HG03571 (cell line): ENCODE results near the gene KRTAP2-3.
"Not testable (repeated sequence)": the region's sequence is repeated elsewhere in the genome, so short reads cannot be mapped to it uniquely, and the experiment has no call there.

ENCODE experiments used
- ATAC-seq: cut with Tn5 transposase; IDR thresholded peaks from one replicate; pipeline ENCODE4 v1.9.1; 2021; ENCODE audit not compliant: unreplicated experiment

Gene KRTAP2-3

DNA sequence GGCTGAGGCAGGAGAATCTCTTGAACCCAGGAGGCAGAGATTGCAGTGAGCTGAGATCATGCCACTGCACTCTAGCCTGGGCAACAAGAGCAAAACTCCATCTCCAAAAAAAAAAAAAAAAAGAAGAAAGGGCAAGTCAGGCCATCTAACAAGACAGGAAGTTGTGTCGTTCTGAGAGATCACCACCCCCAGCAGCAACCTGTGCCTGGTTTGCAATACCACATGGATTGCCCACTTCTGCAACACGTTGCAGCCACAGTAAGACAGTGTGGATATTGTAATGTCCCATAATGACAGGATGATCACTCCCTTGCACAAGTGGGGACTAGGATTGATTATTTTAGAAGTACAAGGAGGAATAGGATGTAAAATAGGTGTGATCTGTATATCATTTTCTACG is 9.1 kb upstream of the KRTAP2-3 start:
- no peak for ATAC-seq

DNA sequence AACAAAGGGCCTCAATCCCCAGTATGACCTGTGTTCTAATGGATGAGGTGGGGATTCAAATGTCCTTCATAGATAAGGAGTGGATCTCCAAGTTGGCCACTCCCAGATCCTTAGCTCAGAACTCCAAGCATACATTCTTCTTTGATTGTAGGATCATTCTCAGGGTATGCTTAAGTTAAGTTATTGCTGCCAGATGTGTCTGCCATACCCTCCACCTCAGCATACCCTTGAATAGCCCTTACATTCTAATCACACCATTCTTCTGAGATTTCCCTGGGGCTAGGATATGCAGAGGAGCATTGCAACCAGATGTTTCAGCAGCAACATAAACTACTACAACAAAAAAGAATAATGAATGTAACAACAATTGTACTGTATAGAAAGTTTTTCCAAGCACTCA is 7.4 kb upstream of the KRTAP2-3 start:
- ATAC-seq, result no peak

DNA sequence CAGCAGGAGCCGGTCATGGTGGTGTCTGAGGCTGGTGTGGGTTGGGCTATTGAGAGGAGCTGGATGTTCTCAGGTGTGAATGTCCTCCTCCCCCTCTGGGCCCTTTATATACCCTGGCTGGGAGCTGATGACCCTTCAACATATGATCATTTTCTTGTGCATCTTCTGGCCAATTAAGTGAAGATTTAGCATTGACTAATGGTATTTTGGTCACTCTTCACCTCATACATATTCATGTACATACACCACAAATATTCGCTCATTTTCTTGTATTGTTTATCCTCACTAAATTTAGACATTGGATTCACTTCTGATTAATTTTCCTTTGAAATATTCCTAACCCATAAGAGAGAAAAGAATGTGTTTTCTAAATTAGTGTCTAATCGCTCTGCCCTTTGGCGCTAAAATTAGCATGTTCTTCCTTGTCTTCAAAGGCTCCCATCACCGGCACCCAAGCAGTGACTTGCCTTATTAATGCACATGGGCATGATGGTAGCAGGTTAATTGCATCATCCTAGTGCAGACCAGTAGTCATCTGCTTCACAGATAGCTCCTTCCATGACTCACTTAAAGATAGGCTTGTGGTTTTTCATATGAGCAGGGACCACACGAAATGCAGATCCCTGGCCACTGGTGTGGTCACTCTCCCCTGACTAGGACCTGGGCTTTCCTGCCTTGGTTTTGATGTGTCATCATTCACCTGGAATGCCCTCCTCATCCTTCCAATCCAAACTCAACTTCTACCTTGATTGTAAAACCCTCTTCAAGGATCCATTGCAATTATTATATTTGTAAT is 6.1 kb upstream of the KRTAP2-3 start, which contains the start of gene KRTAP2-4:
Gene KRTAP2-4 (minus strand): TSS at position 51 of the 796 bp plus-strand sequence. CDS start 34 bp downstream, at position 17.
- ATAC-seq, result no peak

DNA sequence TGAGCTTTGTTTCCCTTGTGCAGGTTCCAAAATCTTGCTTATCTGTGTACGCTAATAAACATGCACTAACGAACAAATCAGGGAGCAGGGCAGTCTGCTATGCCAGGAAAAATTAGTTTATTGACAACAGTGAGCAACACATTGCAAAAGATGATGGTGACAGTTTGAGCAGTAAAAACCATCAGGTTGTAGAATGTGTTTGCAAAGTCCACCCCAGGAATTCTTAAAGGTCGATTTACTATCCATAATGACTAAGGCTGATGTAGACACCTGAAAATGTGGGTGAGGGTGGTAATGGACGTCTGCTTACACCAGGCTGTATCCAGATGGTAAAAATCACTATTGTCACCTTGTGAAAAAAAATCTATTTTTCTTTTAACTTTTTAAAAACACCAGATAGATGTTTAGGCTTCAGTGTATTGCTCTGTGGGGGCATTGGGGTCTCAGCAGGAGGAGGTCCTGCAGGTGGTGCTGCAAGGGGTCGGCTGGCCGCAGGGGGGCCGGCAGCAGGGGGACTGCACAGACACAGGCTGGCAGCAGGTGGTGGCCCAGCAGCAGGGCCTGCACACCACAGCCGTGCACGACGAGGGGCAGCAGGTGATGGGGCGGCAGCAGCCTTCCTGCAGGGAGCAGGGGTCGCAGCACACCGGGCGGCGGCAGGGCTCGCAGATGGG is 5.2 kb upstream of the KRTAP2-3 start:
- ATAC-seq, result not testable (repeated sequence)

DNA sequence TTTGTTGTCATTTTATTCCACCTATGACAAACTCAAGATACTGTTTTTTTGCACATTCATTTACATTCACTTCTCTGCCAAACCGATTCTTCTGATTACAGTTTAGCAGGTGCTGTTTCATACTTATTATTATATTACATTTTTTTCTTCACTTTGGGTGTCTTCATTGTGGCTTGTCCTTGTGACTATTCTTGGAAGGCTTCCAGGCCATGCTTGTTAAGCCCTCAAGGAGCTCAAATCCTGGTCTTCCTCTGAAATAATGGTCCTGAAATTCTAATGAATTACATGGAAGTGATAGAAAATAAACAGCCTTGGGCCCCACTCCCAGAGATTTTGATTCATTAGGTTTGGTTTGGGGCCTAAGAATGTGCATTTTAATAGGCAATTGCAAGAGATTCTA is 4.4 kb upstream of the KRTAP2-3 start:
- no peak for ATAC-seq

DNA sequence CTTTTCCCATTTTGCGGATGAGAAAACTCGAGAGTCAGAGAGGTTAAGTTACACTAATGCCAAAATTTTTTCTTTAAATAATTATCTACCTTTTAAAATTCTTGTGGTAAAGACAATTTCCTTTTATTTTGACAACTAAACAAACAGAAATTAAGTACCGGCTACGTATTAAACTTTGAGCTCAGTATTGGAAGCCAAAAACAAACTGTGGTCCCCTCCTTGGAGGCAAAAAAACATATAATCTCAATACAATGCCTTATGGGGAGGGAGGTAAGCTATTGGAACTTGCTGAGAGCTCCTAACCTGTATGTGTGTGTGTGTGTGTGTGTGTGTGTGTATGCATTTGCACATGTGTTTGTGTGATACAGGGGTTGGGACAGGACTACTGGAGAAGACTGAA is 3.5 kb upstream of the KRTAP2-3 start:
- no peak for ATAC-seq

DNA sequence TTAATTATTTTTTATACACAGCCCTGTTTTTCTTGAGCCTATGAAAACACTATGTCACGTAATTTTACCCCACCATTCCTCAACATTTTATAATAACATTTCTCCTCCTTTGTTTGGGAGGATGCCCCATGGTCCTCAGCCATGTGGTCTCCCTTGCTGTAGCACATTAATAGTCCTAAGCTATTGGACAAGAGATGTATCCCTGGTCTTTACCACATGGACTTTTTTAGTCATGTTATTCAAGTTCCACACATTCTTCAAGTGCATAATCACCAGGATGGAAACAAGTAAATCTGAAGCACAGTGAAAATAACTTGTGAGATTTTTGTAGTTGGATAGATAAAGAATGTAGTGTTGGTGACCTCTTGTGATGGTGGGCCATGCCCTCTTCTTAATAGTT is 2.0 kb upstream of the KRTAP2-3 start:
- no peak for ATAC-seq

DNA sequence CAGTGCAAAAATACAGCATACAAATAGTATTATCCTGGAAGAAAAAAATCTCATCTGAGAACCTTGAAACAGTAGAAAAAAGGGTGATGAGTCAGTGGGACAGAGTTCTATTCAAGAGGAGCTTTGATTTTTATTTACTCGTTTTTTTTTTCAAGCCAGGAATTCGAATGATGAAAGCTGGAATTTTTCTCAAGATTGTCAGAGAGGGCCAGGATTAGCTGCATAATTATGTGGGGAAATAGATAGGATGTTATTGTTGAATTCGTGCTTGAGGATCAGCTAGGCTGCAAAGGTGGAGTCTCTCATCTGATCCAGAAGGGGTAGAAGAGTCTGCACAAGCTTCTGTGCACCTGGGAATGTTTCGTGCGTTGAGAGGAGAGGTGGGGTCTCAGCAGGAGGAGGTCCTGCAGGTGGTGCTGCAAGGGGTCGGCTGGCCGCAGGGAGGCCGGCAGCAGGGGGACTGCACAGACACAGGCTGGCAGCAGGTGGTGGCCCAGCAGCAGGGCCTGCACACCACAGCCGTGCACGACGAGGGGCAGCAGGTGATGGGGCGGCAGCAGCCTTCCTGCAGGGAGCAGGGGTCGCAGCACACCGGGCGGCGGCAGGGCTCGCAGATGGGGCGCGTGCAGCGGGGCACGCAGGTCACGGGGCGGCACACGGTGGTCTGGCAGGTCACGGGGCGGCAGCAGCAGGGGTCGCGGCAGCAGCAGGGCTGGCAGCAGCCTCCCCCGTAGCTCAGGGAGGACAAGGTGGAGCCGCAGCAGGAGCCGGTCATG is 450 bp downstream of the KRTAP2-3 start:
- ATAC-seq, result not testable (repeated sequence)

DNA sequence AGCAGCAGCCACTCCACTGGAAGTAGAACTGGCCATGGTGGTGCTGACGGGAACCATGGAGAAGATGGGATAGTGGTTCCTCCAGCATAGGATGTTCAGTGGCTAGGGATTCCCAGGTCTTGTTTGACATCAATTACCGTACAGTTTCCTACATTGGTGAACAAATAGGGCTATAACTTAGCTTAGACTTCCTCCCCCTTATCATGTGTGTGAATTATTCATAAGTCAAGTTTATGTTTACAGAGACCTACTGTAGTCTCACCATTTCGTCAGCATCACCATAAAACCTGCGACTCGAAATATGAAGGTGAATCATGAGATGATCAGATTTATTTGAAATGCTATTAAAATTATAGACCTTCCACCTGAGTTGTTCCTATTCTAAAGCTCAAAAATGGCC is 1.2 kb downstream of the KRTAP2-3 start:
- ATAC-seq, result no peak

DNA sequence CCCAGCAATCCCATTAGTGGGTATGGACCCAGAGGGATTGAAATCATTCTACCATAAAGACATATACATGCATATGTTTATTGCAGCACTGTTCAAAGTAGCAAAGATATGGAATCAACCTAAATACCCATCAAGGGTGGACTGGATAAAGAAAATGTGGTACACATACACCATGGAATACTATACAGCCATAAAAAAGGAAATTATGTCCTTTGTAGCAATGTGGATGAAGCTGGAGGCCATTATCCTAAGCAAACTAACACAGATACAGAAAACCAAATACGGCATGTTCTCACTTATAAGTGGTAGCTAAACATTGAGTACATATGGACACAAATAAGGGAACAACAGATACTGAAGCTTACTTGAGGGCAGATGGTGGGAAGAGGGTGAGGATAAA is 2.4 kb downstream of the KRTAP2-3 start:
- no peak for ATAC-seq

DNA sequence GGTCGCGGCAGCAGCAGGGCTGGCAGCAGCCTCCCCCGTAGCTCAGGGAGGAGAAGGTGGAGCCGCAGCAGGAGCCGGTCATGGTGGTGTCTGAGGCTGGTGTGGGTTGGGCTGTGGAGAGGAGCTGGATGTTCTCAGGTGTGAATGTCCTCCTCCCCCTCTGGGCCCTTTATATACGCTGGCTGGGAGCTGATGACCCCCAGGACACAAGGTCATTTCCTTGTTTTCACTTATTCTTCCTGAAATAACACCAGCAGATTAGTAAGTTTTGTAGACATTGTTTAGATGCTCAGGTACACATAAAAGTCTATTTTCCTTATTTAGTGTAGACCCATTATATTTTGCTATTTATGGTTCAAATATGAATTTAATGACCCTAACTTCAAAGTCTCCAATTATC is 4.8 kb downstream of the KRTAP2-3 start, which contains the start of gene KRTAP2-2:
Gene KRTAP2-2 (minus strand): TSS at position 101 of the 400 bp plus-strand sequence. CDS start 19 bp downstream, at position 82.
- ATAC-seq, result not testable (repeated sequence)

DNA sequence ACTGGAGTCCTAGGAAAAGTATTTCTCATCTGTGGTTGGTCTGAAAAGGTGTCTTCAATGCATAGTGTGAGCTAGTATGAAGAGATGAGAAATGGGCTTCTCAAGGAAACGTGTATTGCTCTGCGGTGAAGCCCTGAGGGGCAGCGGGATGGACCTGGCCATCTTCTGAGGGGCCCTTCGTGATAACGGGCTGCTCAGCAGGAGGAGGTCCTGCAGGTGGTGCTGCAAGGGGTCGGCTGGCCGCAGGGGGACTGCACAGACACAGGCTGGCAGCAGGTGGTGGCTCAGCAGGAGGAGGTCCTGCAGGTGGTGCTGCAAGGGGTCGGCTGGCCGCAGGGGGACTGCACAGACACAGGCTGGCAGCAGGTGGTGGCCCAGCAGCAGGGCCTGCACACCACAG is 5.4 kb downstream of the KRTAP2-3 start:
- not testable (repeated sequence) for ATAC-seq

DNA sequence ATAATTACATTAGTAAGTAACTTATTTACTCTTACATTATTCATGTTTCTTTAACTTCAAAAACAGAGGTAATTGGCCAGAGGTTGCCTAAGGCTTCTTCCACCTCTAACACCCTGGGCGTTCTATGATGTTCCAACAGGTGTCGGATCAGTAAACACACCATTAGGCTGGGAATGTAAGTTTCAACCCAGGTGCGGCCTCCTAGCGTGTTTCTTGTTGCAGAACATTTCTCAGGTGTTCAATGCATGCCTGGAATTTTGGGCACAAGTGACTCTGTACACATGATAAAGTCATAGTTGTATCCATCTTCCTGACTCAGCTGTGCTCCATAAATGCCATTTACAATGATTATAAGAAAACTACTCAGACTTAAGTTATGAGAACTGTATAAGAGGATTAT is 5.9 kb downstream of the KRTAP2-3 start:
- no peak for ATAC-seq

DNA sequence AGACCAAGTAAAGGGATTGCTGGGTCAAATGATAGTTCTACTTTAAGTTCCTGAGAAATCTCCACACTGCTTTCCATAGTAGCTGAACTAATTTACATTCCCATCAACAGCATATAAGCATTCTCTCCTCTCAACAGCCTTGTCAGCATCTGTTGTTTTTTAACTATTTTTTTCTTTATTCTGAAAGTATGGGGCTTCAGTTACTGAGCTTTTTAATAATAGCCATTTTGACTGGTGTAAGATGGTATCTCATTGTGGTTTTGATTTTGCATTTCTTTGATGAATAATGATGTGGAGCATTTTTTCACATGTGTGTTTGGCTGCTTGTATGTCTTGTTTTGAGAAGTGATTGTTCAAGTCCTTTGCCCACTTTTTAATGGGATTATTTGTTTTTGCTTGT is 7.3 kb downstream of the KRTAP2-3 start:
- no peak for ATAC-seq

DNA sequence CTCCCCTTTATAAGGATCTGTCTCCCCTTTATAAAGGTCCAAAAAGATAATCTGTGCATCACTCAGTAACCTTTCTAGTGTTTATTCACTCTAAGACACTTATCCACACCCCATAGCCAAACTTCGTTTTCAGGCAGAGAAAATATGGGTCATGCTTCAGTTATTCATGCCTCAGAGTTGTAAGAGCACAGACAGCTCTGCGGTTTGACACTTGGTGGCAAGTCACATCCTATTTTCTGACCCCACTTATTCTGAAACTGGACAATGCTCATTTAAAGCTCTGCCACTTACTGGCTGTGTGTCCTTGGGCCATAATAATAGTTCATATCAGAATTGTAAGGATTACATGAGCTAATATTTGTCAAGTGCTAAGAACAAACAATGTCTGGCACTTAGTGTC is 10.8 kb downstream of the KRTAP2-3 start:
- ATAC-seq, result no peak

DNA sequence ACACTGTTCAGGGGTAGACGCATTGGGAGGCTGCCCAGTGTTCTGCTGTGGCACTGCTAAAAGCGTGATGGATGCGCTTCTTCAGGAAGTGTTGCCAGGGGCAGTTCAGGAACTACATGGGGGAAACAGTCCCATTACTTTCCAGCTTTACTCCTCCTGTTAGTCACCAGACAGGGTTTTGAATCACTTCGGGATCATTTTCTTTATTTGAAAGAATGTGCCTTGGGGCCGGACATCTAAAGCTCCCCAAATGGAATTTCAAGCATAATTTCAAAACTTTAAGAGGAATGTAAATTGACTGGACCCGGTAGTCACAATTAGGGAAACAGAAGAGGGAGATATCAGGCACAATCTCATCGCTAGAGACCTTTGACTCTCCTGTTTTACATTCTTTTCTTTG is 11.5 kb downstream of the KRTAP2-3 start:
- no peak for ATAC-seq

DNA sequence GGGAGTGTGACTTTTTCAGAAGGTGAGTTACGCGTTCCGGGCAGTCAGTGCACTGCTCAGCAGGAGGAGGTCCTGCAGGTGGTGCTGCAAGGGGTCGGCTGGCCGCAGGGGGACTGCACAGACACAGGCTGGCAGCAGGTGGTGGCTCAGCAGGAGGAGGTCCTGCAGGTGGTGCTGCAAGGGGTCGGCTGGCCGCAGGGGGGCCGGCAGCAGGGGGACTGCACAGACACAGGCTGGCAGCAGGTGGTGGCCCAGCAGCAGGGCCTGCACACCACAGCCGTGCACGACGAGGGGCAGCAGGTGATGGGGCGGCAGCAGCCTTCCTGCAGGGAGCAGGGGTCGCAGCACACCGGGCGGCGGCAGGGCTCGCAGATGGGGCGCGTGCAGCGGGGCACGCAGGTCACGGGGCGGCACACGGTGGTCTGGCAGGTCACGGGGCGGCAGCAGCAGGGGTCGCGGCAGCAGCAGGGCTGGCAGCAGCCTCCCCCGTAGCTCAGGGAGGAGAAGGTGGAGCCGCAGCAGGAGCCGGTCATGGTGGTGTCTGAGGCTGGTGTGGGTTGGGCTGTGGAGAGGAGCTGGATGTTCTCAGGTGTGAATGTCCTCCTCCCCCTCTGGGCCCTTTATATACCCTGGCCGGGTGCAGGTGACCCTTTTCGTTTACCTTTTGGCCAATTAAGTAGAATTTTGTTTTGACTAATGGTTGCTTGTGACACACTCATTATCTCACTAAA is 13.0 kb downstream of the KRTAP2-3 start, which contains the start of gene KRTAP2-1:
Gene KRTAP2-1 (minus strand): TSS at position 582 of the 731 bp plus-strand sequence. CDS start 49 bp downstream, at position 533.
- ATAC-seq, result not testable (repeated sequence)

DNA sequence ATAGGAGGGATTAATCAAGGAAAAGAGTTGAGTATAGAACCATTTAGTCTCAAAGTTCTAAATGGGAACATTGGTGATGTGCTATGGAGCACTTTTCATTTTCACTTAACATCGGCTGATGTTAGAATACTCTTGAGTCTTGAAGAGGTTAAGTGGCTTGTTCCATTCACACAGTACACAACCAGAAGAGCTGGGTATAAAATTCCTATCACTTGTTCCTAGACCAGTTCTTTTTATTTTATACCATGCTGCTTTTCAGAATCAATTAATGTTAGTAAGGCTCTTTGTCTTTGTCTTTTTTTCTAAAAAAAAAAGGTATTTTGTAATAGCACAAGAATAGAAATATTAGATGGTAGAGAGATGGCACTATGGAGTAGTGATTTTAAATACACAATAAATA is 17.0 kb downstream of the KRTAP2-3 start:
- ATAC-seq, result no peak

DNA sequence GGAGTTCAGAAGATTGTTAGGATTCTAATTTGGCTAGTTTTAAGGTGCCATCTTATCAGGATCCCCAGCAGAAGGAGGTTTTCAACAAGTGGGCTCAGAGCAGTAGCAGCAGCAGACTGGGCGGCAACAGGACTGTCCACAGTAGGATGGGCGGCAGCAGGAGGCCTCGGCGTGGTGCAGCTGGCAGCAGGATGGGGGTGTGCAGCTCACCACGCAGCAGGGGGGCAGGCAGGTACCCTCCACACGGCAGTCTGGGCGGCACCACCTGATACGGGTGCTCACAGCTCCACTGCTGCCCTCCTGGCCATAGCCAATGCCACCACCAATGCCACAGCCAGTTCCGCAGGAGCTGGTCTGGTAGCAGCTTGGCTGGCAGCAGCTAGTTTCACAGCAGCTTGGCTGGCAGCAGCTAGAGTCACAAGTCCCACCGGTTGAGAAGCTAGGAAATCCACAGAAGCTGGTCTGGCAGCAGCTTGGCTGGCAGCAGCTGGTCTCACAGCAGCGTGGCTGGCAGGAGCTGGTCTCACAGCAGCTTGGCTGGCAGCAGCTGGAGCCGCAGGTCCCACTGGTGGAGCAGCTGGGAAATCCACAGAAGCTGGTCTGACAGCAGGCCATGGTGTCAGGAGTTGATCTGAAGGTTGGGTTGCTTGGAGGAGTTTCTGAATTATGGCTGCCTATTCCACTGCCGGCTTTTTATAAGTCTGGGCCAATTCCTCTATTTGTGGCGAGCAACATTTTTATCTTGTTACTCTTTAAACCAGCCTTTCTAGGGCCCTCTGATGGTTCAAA is 18.9 kb downstream of the KRTAP2-3 start, which contains the start of gene KRTAP1-1:
Gene KRTAP1-1 (minus strand): TSS at position 668 of the 789 bp plus-strand sequence. CDS start 53 bp downstream, at position 615.
- not testable (repeated sequence) for ATAC-seq
